Stomach smooth muscle (tissue), 2 donors: ENCODE results near the gene EGFR.

Source experiments
- H3K27ac ChIP-seq: one replicate; pipeline ENCODE4 v1.7.0; 2013; ENCODE audit warnings: mild to moderate bottlenecking, low read length, inconsistent platforms
- H3K27me3 ChIP-seq, 2 donors: one replicate each; pipeline ENCODE4 v1.7.0; 2013; ENCODE audit warnings: low read length in 2 of 2; ENCODE audit not compliant: insufficient read depth in 2 of 2, control insufficient read depth in 1 of 2
- H3K36me3 ChIP-seq, 2 donors: one replicate each; pipeline ENCODE4 v1.7.0; 2013; ENCODE audit warnings: low read length in 2 of 2; ENCODE audit not compliant: control insufficient read depth in 2 of 2, insufficient read depth in 2 of 2
- H3K4me1 ChIP-seq: one replicate; pipeline ENCODE4 v1.7.0; 2013; ENCODE audit warnings: low read length; ENCODE audit not compliant: control insufficient read depth, insufficient read depth
- H3K4me3 ChIP-seq, 2 donors: one replicate each; pipeline ENCODE4 v1.7.0; 2013; ENCODE audit warnings: low read length in 2 of 2
- H3K9ac ChIP-seq, 2 donors: one replicate each; pipeline ENCODE4 v1.7.0; 2013; ENCODE audit warnings: low read length in 2 of 2, mild to moderate bottlenecking in 1 of 2
- H3K9me3 ChIP-seq, 2 donors: one replicate each; pipeline ENCODE4 v1.7.0; 2013; ENCODE audit warnings: low read length in 2 of 2; ENCODE audit not compliant: control insufficient read depth in 2 of 2
- donor health status: healthy.
- donor health status: Pancreatic carcinoma.

EGFR gene

GRCh38 chr7:55092975-55093373, 74.2 kb downstream of the EGFR start:
- H3K4me3 ChIP-seq, result no peak overlapping the region
- H3K9ac ChIP-seq, result no peak overlapping the region
- no peaks in the 10 kb centered on the region for H3K27me3 ChIP-seq
- H3K9me3 ChIP-seq, result no peaks in the 10 kb centered on the region
- no peak overlapping the region for H3K27ac ChIP-seq
- peaks cover 21% of the 10 kb centered on the region for H3K4me1 ChIP-seq
- no peaks in the 10 kb centered on the region for H3K36me3 ChIP-seq

- H3K27me3 ChIP-seq, result no peaks in the 10 kb centered on the region
- no peak overlapping the region for H3K27ac ChIP-seq
- H3K9me3 ChIP-seq, result no peaks in the 10 kb centered on the region
- H3K9ac ChIP-seq, result no peak overlapping the region
- no peaks in the 10 kb centered on the region for H3K36me3 ChIP-seq
- peaks cover 18% of the 10 kb centered on the region for H3K4me1 ChIP-seq
- H3K4me3 ChIP-seq, result no peak overlapping the region
These were observed 74.9 kb downstream of the EGFR start for GRCh38 chr7:55093674-55094073.

GRCh38 chr7:55094092-55094690, 75.4 kb downstream of the EGFR start:
- no peaks in the 10 kb centered on the region for H3K9me3 ChIP-seq
- H3K27ac ChIP-seq, result no peak overlapping the region
- no peaks in the 10 kb centered on the region for H3K36me3 ChIP-seq
- H3K4me3 ChIP-seq, result no peak overlapping the region
- no peak overlapping the region for H3K9ac ChIP-seq
- H3K4me1 ChIP-seq, result peaks cover 23% of the 10 kb centered on the region
- no peaks in the 10 kb centered on the region for H3K27me3 ChIP-seq

GRCh38 chr7:55095672-55096071, 76.9 kb downstream of the EGFR start:
- no peak overlapping the region for H3K9ac ChIP-seq
- H3K4me1 ChIP-seq, result peaks cover 35% of the 10 kb centered on the region
- no peaks in the 10 kb centered on the region for H3K9me3 ChIP-seq
- no peaks in the 10 kb centered on the region for H3K36me3 ChIP-seq
- no peak overlapping the region for H3K27ac ChIP-seq
- H3K4me3 ChIP-seq, result no peak overlapping the region
- no peaks in the 10 kb centered on the region for H3K27me3 ChIP-seq

- H3K36me3 ChIP-seq, result no peaks in the 10 kb centered on the region
- no peaks in the 10 kb centered on the region for H3K9me3 ChIP-seq
- H3K27ac ChIP-seq, result no peak overlapping the region
- H3K4me1 ChIP-seq, result peaks cover 40% of the 10 kb centered on the region
- H3K9ac ChIP-seq, result no peak overlapping the region
- no peaks in the 10 kb centered on the region for H3K27me3 ChIP-seq
- H3K4me3 ChIP-seq, result no peak overlapping the region
These were observed 77.5 kb downstream of the EGFR start for GRCh38 chr7:55096323-55096722.

- Histone ChIP-seq H3K27ac (no peak overlapping the region), H3K9me3 (no peaks in the 10 kb centered on the region), H3K4me3 (no peak overlapping the region), H3K9ac (no peak overlapping the region), H3K36me3 (no peaks in the 10 kb centered on the region), H3K27me3 (no peaks in the 10 kb centered on the region), H3K4me1 (peaks cover 35% of the 10 kb centered on the region)
These were observed 78.3 kb downstream of the EGFR start for GRCh38 chr7:55097100-55097499.

- Histone ChIP-seq H3K9ac (peak overlapping the region in 1 of 2 donors; percentile 22), H3K4me3 (peak overlapping the region in 1 of 2 donors; percentile 29), H3K36me3 (no peaks in the 10 kb centered on the region), H3K27ac (peak overlapping the region; percentile 41), H3K4me1 (peaks cover 27% of the 10 kb centered on the region), H3K9me3 (no peaks in the 10 kb centered on the region), H3K27me3 (no peaks in the 10 kb centered on the region)
These were observed 80.4 kb downstream of the EGFR start for GRCh38 chr7:55099066-55099820.

GRCh38 chr7:55099821-55100543, 81.2 kb downstream of the EGFR start:
- Histone ChIP-seq H3K27ac (peak overlapping the region; percentile 41), H3K27me3 (no peaks in the 10 kb centered on the region), H3K4me3 (no peak overlapping the region), H3K9me3 (no peaks in the 10 kb centered on the region), H3K4me1 (peaks cover 27% of the 10 kb centered on the region), H3K9ac (no peak overlapping the region), H3K36me3 (no peaks in the 10 kb centered on the region)

GRCh38 chr7:55100544-55101327, 81.9 kb downstream of the EGFR start:
- Histone ChIP-seq H3K27ac (peak overlapping the region; percentile 31), H3K4me1 (peaks cover 31% of the 10 kb centered on the region), H3K9ac (no peak overlapping the region), H3K36me3 (no peaks in the 10 kb centered on the region), H3K4me3 (peak overlapping the region in 1 of 2 donors; percentile 44), H3K27me3 (no peaks in the 10 kb centered on the region), H3K9me3 (no peaks in the 10 kb centered on the region)

GRCh38 chr7:55101359-55101758, 82.5 kb downstream of the EGFR start:
- Histone ChIP-seq H3K27ac (peak overlapping the region; percentile 31), H3K36me3 (no peaks in the 10 kb centered on the region), H3K9me3 (no peaks in the 10 kb centered on the region), H3K27me3 (no peaks in the 10 kb centered on the region), H3K4me3 (no peak overlapping the region), H3K4me1 (peaks cover 36% of the 10 kb centered on the region), H3K9ac (no peak overlapping the region)
